MCF 10A (cell line): ENCODE measurements around the gene ABAT. TPM values are rescaled to one million over a fixed set of nuclear protein-coding genes. Genes with fewer than 3 reads are reported as not detected.

Experiments used
- BruUV-seq: library from RNA; stranded (reverse); fragments of 400-500 nt; replicated peaks from 2 replicates; lab custom pipeline; 2021; lab: Mats Ljungman, UMichigan
- CTCF ChIA-PET: fragments of 300-600 bp; sonication (Branson Sonifier 250); formaldehyde crosslinking; extraction: SDS; loops from one replicate; lab custom pipeline; 2021; ENCODE audit warnings: antibody characterized with exemption, inconsistent platforms; lab: Yijun Ruan, JAX
- POLR2A ChIA-PET: fragments of 300-600, 350-650 bp; sonication (Branson Sonifier 250); formaldehyde crosslinking; extraction: SDS; loops from one replicate; lab custom pipeline; 2020; ENCODE audit warnings: antibody characterized with exemption, inconsistent platforms; lab: Yijun Ruan, JAX
- DNase-seq: peaks from one replicate; pipeline ENCODE4 v3.0.0-alpha.2; 2018; ENCODE audit not compliant: unreplicated experiment
- H3K27ac Mint-ChIP-seq: one replicate; pipeline ENCODE4 v1.8.0; 2022; ENCODE audit warnings: mild to moderate bottlenecking, low read depth, mixed read lengths; ENCODE audit not compliant: unreplicated experiment
- H3K27me3 Mint-ChIP-seq: one replicate; pipeline ENCODE4 v1.8.0; 2022; ENCODE audit warnings: mixed read lengths; ENCODE audit not compliant: insufficient read depth, unreplicated experiment
- H3K36me3 Mint-ChIP-seq: one replicate; pipeline ENCODE4 v1.8.0; 2022; ENCODE audit warnings: mild to moderate bottlenecking, moderate library complexity, mixed read lengths; ENCODE audit not compliant: insufficient read depth, unreplicated experiment
- H3K4me1 Mint-ChIP-seq: one replicate; pipeline ENCODE4 v1.8.0; 2022; ENCODE audit warnings: mixed read lengths; ENCODE audit not compliant: insufficient read depth, unreplicated experiment
- H3K4me3 Mint-ChIP-seq: one replicate; pipeline ENCODE4 v1.8.0; 2022; ENCODE audit warnings: mild to moderate bottlenecking, moderate library complexity, mixed read lengths; ENCODE audit not compliant: unreplicated experiment
- H3K9me3 Mint-ChIP-seq: one replicate; pipeline ENCODE4 v1.8.0; 2022; ENCODE audit warnings: mixed read lengths; ENCODE audit not compliant: unreplicated experiment
- intact Hi-C: fragments of 100-400 bp; cut with micrococcal nuclease; formaldehyde crosslinking; loops from 2 replicates; pipeline ENCODE4 v1.14.1; 2022
- total RNA-seq: library from RNA; stranded (reverse); gene quantifications from 2 replicates; pipeline ENCODE4 v1.2.3, GENCODE V29; 2022
- TF ChIP-seq, protein P1 (sequence below): fragments of 200-600 bp; IDR thresholded peaks from one replicate; pipeline ENCODE4 v1.8.0; 2022; ENCODE audit warnings: antibody characterized with exemption, mild to moderate bottlenecking; ENCODE audit not compliant: unreplicated experiment

Gene ABAT
- total RNA-seq, 1 experiment from 2014 or later = 3.0 TPM

DNA sequence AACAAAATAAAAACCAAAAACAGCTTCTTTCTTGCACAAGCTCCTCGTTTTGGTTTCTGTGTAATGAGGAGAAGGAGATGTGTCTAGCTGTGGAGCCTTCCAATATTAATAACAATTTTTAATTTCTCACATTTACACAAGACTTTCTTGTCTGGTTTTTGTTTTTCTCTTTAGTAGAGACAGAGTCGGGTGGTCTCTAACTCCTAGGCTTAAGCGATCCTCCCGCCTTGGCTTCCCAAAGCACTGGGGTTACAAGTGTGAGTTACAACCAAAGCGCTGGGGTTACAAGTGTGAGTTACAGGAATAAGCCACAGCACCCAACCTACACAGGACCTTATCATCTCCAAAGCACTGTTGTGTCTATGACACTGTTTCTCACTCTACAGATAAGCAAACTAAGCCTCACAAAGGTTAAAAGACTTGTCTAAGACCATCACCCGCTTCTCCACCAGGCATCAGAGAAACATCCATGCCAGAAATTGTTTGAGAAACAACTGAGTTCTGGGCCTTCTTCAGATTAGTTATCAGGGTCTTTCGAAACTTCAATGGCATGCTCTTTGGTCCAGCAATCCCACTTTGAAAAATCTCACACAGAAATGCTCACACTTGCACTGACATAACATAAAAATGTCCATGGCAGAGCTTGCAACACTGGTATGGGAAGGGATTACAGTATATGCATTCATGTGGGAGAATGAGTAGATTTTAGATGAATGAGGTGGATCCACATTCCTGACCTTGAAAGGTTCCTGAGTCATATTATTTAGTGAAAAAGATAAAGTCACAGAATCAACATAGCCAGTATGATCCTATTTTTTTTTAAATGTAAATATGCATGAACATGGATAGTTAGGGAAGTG, 3.9 kb downstream of the ABAT start:
- BruUV-seq = no TSS peak
- no peaks in the 10 kb centered on the region for H3K27me3 Mint-ChIP-seq
- H3K27ac Mint-ChIP-seq = no peak overlapping the region
- POLR2A ChIA-PET = interaction anchor here (0.7 to 1.7 kb wide), 4 partner anchors 11 to 120 kb away, joined by 3 to 7 read pairs (median 4); partner anchors contain the start of genes PMM2 and TMEM186
- no peaks in the 10 kb centered on the region for H3K9me3 Mint-ChIP-seq
- DNase-seq = peak; percentile 21
- H3K36me3 Mint-ChIP-seq = peaks cover 6% of the 10 kb centered on the region
- no peak overlapping the region for H3K4me3 Mint-ChIP-seq
- TF ChIP-seq, protein P1, sequence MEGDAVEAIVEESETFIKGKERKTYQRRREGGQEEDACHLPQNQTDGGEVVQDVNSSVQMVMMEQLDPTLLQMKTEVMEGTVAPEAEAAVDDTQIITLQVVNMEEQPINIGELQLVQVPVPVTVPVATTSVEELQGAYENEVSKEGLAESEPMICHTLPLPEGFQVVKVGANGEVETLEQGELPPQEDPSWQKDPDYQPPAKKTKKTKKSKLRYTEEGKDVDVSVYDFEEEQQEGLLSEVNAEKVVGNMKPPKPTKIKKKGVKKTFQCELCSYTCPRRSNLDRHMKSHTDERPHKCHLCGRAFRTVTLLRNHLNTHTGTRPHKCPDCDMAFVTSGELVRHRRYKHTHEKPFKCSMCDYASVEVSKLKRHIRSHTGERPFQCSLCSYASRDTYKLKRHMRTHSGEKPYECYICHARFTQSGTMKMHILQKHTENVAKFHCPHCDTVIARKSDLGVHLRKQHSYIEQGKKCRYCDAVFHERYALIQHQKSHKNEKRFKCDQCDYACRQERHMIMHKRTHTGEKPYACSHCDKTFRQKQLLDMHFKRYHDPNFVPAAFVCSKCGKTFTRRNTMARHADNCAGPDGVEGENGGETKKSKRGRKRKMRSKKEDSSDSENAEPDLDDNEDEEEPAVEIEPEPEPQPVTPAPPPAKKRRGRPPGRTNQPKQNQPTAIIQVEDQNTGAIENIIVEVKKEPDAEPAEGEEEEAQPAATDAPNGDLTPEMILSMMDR = no peak
- H3K4me1 Mint-ChIP-seq = peaks cover 37% of the 10 kb centered on the region
- intact Hi-C loops = no loop called here
- CTCF ChIA-PET = interaction anchor here (0.6 to 2.0 kb wide), 6 partner anchors 15 to 219 kb away, joined by 3 to 7 read pairs (median 4); no protein-coding TSS in a partner anchor

DNA sequence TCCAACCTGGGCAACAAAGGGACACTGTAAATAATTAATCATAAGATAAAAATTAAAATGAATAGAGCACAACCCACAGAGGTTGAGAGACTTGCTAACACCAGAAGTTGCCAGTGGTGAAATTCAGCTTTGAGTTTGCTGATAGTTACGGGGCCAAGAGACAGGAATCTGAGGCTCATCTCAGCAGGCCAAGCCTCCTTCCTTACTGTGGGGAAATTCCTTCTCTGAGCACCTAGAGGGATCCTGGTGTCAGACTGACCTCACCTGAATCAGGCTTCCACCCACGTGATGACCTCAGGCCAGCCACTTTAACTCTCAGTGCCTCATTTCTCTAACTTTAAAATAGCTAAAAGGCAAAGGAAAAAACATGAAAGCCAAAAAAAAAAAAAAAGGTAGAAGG, 4.7 kb downstream of the ABAT start:
- Mint-ChIP-seq H3K36me3 (peaks cover 6% of the 10 kb centered on the region), H3K27ac (no peak overlapping the region), H3K4me1 (peaks cover 37% of the 10 kb centered on the region), H3K27me3 (no peaks in the 10 kb centered on the region), H3K4me3 (no peak overlapping the region), H3K9me3 (no peaks in the 10 kb centered on the region)
- DNase-seq = no peak
- ChIA-PET CTCF (interaction anchor here (0.6 to 2.0 kb wide), 2 partner anchors 109 to 113 kb away, joined by 3 to 7 read pairs; no protein-coding TSS in a partner anchor), POLR2A (interaction anchor here (1.7 kb wide), 1 partner anchor 51 kb away, joined by 3 read pairs; no protein-coding TSS in a partner anchor)
- TF ChIP-seq, protein P1 = no peak
- intact Hi-C loops = no loop called here
- no TSS peak for BruUV-seq

DNA sequence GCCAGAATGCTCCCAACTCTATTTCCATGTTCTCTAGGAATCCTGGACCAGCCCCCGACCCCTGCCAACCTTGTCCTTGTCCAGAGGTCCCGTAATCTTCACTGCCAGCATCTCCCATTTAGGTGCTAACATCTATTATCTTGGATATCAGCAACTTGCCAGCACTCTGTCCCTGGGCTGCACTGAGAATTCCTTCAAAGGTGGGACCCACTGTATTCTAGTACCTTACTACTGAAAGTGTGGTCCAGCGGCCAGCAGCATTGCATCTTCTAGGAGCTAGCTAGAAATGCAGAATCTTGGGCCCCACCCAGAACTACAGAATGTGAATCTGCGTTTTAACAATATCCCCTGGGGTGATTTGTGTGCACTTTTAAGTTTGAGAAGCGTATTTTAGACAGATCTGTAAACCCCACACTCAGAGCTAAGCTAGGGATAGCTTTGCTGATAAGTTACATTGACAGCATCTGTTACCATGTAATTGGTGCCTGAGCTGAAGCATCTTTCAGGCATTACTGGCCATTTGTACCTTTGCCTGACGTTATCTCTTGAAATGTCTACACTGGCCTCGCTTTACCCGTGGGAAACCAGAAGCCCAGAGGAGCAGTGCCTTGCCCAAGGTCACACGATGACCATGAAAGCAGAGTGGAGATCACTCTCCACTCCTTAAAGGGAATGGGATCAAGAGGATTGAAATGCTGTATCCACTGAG, 8.3 kb downstream of the ABAT start:
- Mint-ChIP-seq H3K27me3 (no peaks in the 10 kb centered on the region), H3K4me3 (no peak overlapping the region), H3K4me1 (peaks cover 33% of the 10 kb centered on the region), H3K9me3 (no peaks in the 10 kb centered on the region), H3K36me3 (no peaks in the 10 kb centered on the region), H3K27ac (no peak overlapping the region)
- BruUV-seq = no TSS peak
- CTCF ChIA-PET = no interaction called here
- intact Hi-C loops = no loop called here
- no peak for DNase-seq
- TF ChIP-seq, protein P1 = no peak
- POLR2A ChIA-PET = interaction anchor here (1.0 kb wide), 1 partner anchor 64 kb away, joined by 3 read pairs; no protein-coding TSS in a partner anchor

DNA sequence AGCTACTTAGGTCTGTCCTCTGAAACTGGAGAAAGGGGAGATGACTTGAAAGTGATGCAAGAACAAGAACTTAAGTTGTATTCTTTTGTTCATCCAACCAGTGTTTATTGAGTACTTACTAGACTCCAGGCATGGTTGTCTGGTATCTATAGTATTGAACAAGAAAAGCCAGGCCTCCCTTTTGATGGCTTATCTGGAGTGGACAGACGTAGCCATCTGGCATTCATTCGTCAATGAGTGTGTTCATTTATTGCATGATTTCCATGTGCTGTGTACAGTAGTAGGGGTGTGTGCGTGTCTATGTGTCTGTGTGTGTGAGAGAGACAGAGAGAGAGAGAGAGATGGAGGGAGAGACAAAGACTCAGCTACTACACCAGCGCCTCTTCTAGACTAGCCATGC, 9.2 kb downstream of the ABAT start:
- H3K4me1 Mint-ChIP-seq = peaks cover 23% of the 10 kb centered on the region
- CTCF ChIA-PET = interaction anchor here (1.2 kb wide), 1 partner anchor 112 kb away, joined by 7 read pairs; no protein-coding TSS in a partner anchor
- no peaks in the 10 kb centered on the region for H3K27me3 Mint-ChIP-seq
- DNase-seq = no peak
- H3K27ac Mint-ChIP-seq = no peak overlapping the region
- TF ChIP-seq, protein P1 = no peak
- no peak overlapping the region for H3K4me3 Mint-ChIP-seq
- POLR2A ChIA-PET = interaction anchor here (1.0 kb wide), 1 partner anchor 65 kb away, joined by 3 read pairs; no protein-coding TSS in a partner anchor
- H3K9me3 Mint-ChIP-seq = no peaks in the 10 kb centered on the region
- H3K36me3 Mint-ChIP-seq = no peaks in the 10 kb centered on the region
- intact Hi-C loops = no loop called here
- no TSS peak for BruUV-seq
